Peyer's patch (tissue), 4 donors: ENCODE data around the gene CPLANE2.

Experiments used
- CTCF ChIP-seq, 6 experiments: fragments of 450-650 bp in 4 of 6; fragments of 200-600 bp in 2 of 6; sonication (generic) in 1 of 6; IDR thresholded peaks; one replicate each; pipeline ENCODE4 v1.5.1; 2017 to 2019; ENCODE audit warnings: antibody characterized with exemption in 6 of 6, mild to moderate bottlenecking in 3 of 6, moderate library complexity in 1 of 6
- POLR2A ChIP-seq, 2 donors: fragments of 450-650 bp; IDR thresholded peaks; one replicate each; pipeline ENCODE4 v1.5.1; 2017; ENCODE audit warnings: antibody characterized with exemption in 2 of 2, mild to moderate bottlenecking in 2 of 2, moderate library complexity in 2 of 2

- TF ChIP-seq POLR2A (IDR thresholded peaks at IDR 0.05) (no peak), CTCF (IDR thresholded peaks at IDR 0.05) (no peak)
Measured at GRCh38 chr1:16202281-16203210, 34.4 kb downstream of the CPLANE2 start.
